Suprapubic skin (tissue), 3 donors: ENCODE results near the gene PCED1B.

ENCODE experiments used
- CTCF ChIP-seq, 2 donors: fragments of 200-600 bp in 1 of 2; fragments of 450-650 bp in 1 of 2; sonication (generic) in 1 of 2; IDR thresholded peaks; one replicate each; pipeline ENCODE4 v1.5.1; 2016 to 2019; ENCODE audit warnings: antibody characterized with exemption in 2 of 2, mild to moderate bottlenecking in 1 of 2, moderate library complexity in 1 of 2
- POLR2A ChIP-seq, 2 donors: fragments of 450-650 bp; IDR thresholded peaks; one replicate each; pipeline ENCODE4 v1.6.1; 2017; ENCODE audit warnings: antibody characterized with exemption in 2 of 2, mild to moderate bottlenecking in 2 of 2, moderate library complexity in 2 of 2

- TF ChIP-seq CTCF (IDR thresholded peaks at IDR 0.05) (no peak), POLR2A (IDR thresholded peaks at IDR 0.05) (no peak)
Measured at GRCh38 chr12:47218191-47218654, 138.8 kb downstream of the PCED1B start.
